Measurements from ENCODE around the gene DNAAF5. TPM values are rescaled to one million over a fixed set of nuclear protein-coding genes. Genes with fewer than 3 reads are reported as not detected.

Gene DNAAF5
- total and polyA plus RNA-seq, 2 of the 13 experiments (the other 11 are each of a cell fraction or from before 2014, with no cell fraction given) = 11.9 to 21.5 TPM

- BruUV-seq (replicated peaks) = no TSS peak
- TF ChIP-seq KDM5B (CRISPR knock-in tag; IDR thresholded peaks at IDR 0.05; ENCODE audit: borderline replicate concordance) (no peak), HOXA3 (CRISPR knock-in tag; IDR thresholded peaks at IDR 0.05) (no peak), ZNF280B (CRISPR knock-in tag; IDR thresholded peaks at IDR 0.05; ENCODE audit: borderline replicate concordance) (no peak), ZNF614 (CRISPR knock-in tag; IDR thresholded peaks at IDR 0.05; ENCODE audit: borderline replicate concordance) (no peak), U2AF1 (optimal IDR thresholded peaks at IDR 0.05; ENCODE audit: low read depth, low read length) (no peak)
- no peak overlapping the region for H3K9ac ChIP-seq (ENCODE audit: insufficient read depth, low read depth, low read length)
- intact Hi-C loops (cut with micrococcal nuclease; ENCODE audit: unreplicated experiment) = no loop called here
- H2AFZ ChIP-seq (ENCODE audit: low read length) = no peak overlapping the region
- DNase-seq (ENCODE audit: low spot score) = no peak
- no peak overlapping the region for H3K4me2 ChIP-seq (ENCODE audit: low read depth, low read length)
- no peak overlapping the region for H3K27ac ChIP-seq (ENCODE audit: extremely low read length, insufficient read depth, low read length)
- ChIA-PET CTCF (ENCODE audit: low intra/inter-chr PET ratio, low total read pairs) (no interaction called here), POLR2A (no interaction called here)
- 95% methylated on average over 4 of the region's 11 CpGs for WGBS (ENCODE audit: low lambda C conversion rate)
- H3K9me3 ChIP-seq (ENCODE audit: low read length) = no peaks in the 10 kb centered on the region
- peaks cover 32 to 77% of the 10 kb centered on the region in 2 experiments; a peak in 4 of 5 replicates for H3K36me3 ChIP-seq (replicated peaks in 1 of 2; ENCODE audit: control insufficient read depth in 1 of 2, insufficient read depth in 2 of 2, low read length in 2 of 2)
- no peak for FAIRE-seq
- no peak for ATAC-seq
- H3K79me2 ChIP-seq (ENCODE audit: insufficient read depth, low read length) = no peaks in the 10 kb centered on the region
- no peak overlapping the region for H3K4me3 ChIP-seq (replicated peaks in 1 of 3; ENCODE audit: insufficient read depth in 1 of 3, low read depth in 2 of 3, low read length in 3 of 3)
- H3K27me3 ChIP-seq (ENCODE audit: control insufficient read depth in 1 of 2, insufficient read depth in 2 of 2, low read length in 2 of 2) = no peaks in the 10 kb centered on the region
- no peaks in the 10 kb centered on the region for H3K4me1 ChIP-seq (ENCODE audit: insufficient read depth, low read length)
- no peaks in the 10 kb centered on the region for H4K20me1 ChIP-seq (ENCODE audit: insufficient read depth, low read length)
- in situ Hi-C loops (cut with HindIII; ENCODE audit: extremely low pct_ligation_motif_present, low pct_unique_long_range_greater_than_20kb) = no loop called here
Measured at GRCh38 chr7:761631-762030, 35.1 kb downstream of the DNAAF5 start.

GRCh38 chr7:762885-763284 lies 36.4 kb downstream of the DNAAF5 start:
- Histone ChIP-seq H3K9ac (ENCODE audit: insufficient read depth, low read depth, low read length) (no peak overlapping the region), H4K20me1 (ENCODE audit: insufficient read depth, low read length) (no peaks in the 10 kb centered on the region), H3K4me2 (ENCODE audit: low read depth, low read length) (no peak overlapping the region), H3K4me1 (ENCODE audit: insufficient read depth, low read length) (no peaks in the 10 kb centered on the region), H3K27me3 (ENCODE audit: control insufficient read depth in 1 of 2, insufficient read depth in 2 of 2, low read length in 2 of 2) (no peaks in the 10 kb centered on the region), H3K27ac (ENCODE audit: extremely low read length, insufficient read depth, low read length) (no peak overlapping the region), H3K4me3 (replicated peaks in 1 of 3; ENCODE audit: insufficient read depth in 1 of 3, low read depth in 2 of 3, low read length in 3 of 3) (no peak overlapping the region), H3K9me3 (ENCODE audit: low read length) (no peaks in the 10 kb centered on the region), H3K36me3 (replicated peaks in 1 of 2; ENCODE audit: control insufficient read depth in 1 of 2, insufficient read depth in 2 of 2, low read length in 2 of 2) (peaks cover 27 to 64% of the 10 kb centered on the region in 2 experiments; a peak in 4 of 5 replicates), H2AFZ (ENCODE audit: low read length) (no peak overlapping the region), H3K79me2 (ENCODE audit: insufficient read depth, low read length) (no peaks in the 10 kb centered on the region)
- intact Hi-C loops (cut with micrococcal nuclease; ENCODE audit: unreplicated experiment) = no loop called here
- POLR2A ChIA-PET = no interaction called here
- ATAC-seq (no peak), FAIRE-seq (no peak), DNase-seq (ENCODE audit: low spot score) (no peak)
- CTCF ChIA-PET (ENCODE audit: low intra/inter-chr PET ratio, low total read pairs) = no interaction called here
- WGBS (ENCODE audit: low lambda C conversion rate) = no CpG with 5 or more reads among the region's 5 CpGs
- no TSS peak for BruUV-seq (replicated peaks)
- in situ Hi-C loops (cut with HindIII; ENCODE audit: extremely low pct_ligation_motif_present, low pct_unique_long_range_greater_than_20kb) = no loop called here
- TF ChIP-seq ZBTB10 (CRISPR knock-in tag; IDR thresholded peaks at IDR 0.05; ENCODE audit: borderline replicate concordance) (no peak), FOXC1 (CRISPR knock-in tag; IDR thresholded peaks at IDR 0.05; ENCODE audit: borderline replicate concordance) (no peak), ZNF136 (CRISPR knock-in tag; IDR thresholded peaks at IDR 0.05; ENCODE audit: low read depth) (no peak), ZNF891 (CRISPR knock-in tag; IDR thresholded peaks at IDR 0.05) (no peak), ARNTL (CRISPR knock-in tag; IDR thresholded peaks at IDR 0.05) (no peak), ZNF30 (CRISPR knock-in tag; IDR thresholded peaks at IDR 0.05) (no peak), NFKB2 (CRISPR knock-in tag; IDR thresholded peaks at IDR 0.05; ENCODE audit: borderline replicate concordance) (no peak), ZBTB46 (CRISPR knock-in tag; IDR thresholded peaks at IDR 0.05; ENCODE audit: borderline replicate concordance) (no peak)

Measured in HepG2 (cell line).